HepG2 (cell line): ENCODE results near the gene MFSD6. TPM values are rescaled to one million over a fixed set of nuclear protein-coding genes. Genes with fewer than 3 reads are reported as not detected.

Experiments used
- ATAC-seq: fragments of 200-7000 bp; cut with Tn5 transposase; 3 replicates; pipeline ENCODE4 v1.9.1; 2020; ENCODE audit warnings: mild to moderate bottlenecking, moderate library complexity
- BruUV-seq: library from RNA; stranded (reverse); fragments of 400-500 nt; replicated peaks from 2 replicates; lab custom pipeline; 2021; lab: Mats Ljungman, UMichigan
- CTCF ChIA-PET: fragments of 300-600 bp; formaldehyde crosslinking; extraction: SDS; loops from one replicate; lab custom pipeline; 2021; ENCODE audit warnings: low total read pairs, inconsistent platforms, low intra/inter-chr PET ratio; lab: Yijun Ruan, JAX
- POLR2A ChIA-PET: fragments of 350-600 bp; sonication (Branson Sonifier 250); formaldehyde crosslinking; loops from one replicate; lab custom pipeline; 2020; ENCODE audit warnings: antibody characterized with exemption, inconsistent platforms; lab: Yijun Ruan, JAX
- DNase-seq: peaks from one replicate; pipeline ENCODE4 v3.0.0-alpha.2; 2015; ENCODE audit warnings: low spot score
- FAIRE-seq: peaks from 3 replicates; lab custom pipeline; 2011; peaks lifted over from hg19 to GRCh38; lab: Jason Lieb, UNC
- H2AFZ ChIP-seq: one replicate; pipeline ENCODE4 v1.6.1; 2011; ENCODE audit warnings: low read length, inconsistent platforms
- H3K27ac ChIP-seq: fragments of 300-600 bp; 3 replicates; pipeline ENCODE4 v1.8.0; 2011; ENCODE audit warnings: mixed run types, mild to moderate bottlenecking, mixed read lengths, low read length, inconsistent platforms; ENCODE audit not compliant: insufficient read depth; ENCODE audit errors: extremely low read length
- H3K27me3 ChIP-seq, 2 experiments: fragments of 200-600 bp in 1 of 2; 2 replicates in 1 of 2; 3 replicates in 1 of 2; pipeline versions ENCODE4 v1.6.0 to v1.8.0; 2011; ENCODE audit warnings: low read length in 2 of 2, mild to moderate bottlenecking in 2 of 2, moderate library complexity in 2 of 2, inconsistent platforms in 1 of 2; ENCODE audit not compliant: insufficient read depth in 2 of 2, control insufficient read depth in 1 of 2
- H3K36me3 ChIP-seq, 2 experiments: fragments of 200-600 bp in 1 of 2; replicated peaks in 1 of 2; 2 replicates in 1 of 2; 3 replicates in 1 of 2; pipeline versions ENCODE4 v1.5.1 to v1.8.0; 2011; ENCODE audit warnings: low read length in 2 of 2, inconsistent platforms in 1 of 2; ENCODE audit not compliant: insufficient read depth in 2 of 2, control insufficient read depth in 1 of 2
- H3K4me1 ChIP-seq: 2 replicates; pipeline ENCODE4 v1.5.1; 2012; ENCODE audit warnings: low read length, inconsistent platforms; ENCODE audit not compliant: insufficient read depth
- H3K4me2 ChIP-seq: 2 replicates; pipeline ENCODE4 v1.6.0; 2011; ENCODE audit warnings: low read depth, low read length, inconsistent platforms
- H3K4me3 ChIP-seq, 3 experiments: fragments of 200-600 bp in 1 of 3; sonication (generic), shearing (Covaris generic) in 1 of 3; replicated peaks in 1 of 3; 2 replicates each; pipeline ENCODE4 v1.5.1; 2011 to 2016; ENCODE audit warnings: low read length in 3 of 3, inconsistent platforms in 2 of 3, low read depth in 2 of 3, mild to moderate bottlenecking in 2 of 3, control low read depth in 1 of 3, mixed read lengths in 1 of 3; ENCODE audit not compliant: insufficient read depth in 1 of 3
- H3K79me2 ChIP-seq: one replicate; pipeline ENCODE4 v1.6.1; 2011; ENCODE audit warnings: low read length, inconsistent platforms; ENCODE audit not compliant: insufficient read depth
- H3K9ac ChIP-seq: 2 replicates; pipeline ENCODE4 v1.6.0; 2011; ENCODE audit warnings: mild to moderate bottlenecking, low read depth, low read length, inconsistent platforms; ENCODE audit not compliant: insufficient read depth
- H3K9me3 ChIP-seq: 2 replicates; pipeline ENCODE4 v1.5.1; 2012; ENCODE audit warnings: mild to moderate bottlenecking, low read length
- H4K20me1 ChIP-seq: 2 replicates; pipeline ENCODE4 v1.6.0; 2011; ENCODE audit warnings: inconsistent platforms, mild to moderate bottlenecking, low read length, moderate library complexity; ENCODE audit not compliant: insufficient read depth
- BRD4 ChIP-seq: sonication (generic); formaldehyde crosslinking; IDR thresholded peaks from 2 replicates; pipeline ENCODE4 v1.4.0; 2020; ENCODE audit warnings: missing genetic modification reagents
- GFI1 ChIP-seq: sonication (generic); formaldehyde crosslinking; IDR thresholded peaks from 2 replicates; pipeline ENCODE4 v1.5.0; 2020; ENCODE audit warnings: missing genetic modification reagents, mild to moderate bottlenecking, borderline replicate concordance
- IRF2 ChIP-seq: IDR thresholded peaks from 2 replicates; pipeline ENCODE4 v1.6.1; 2018; ENCODE audit warnings: missing genetic modification reagents, missing compliant biosample characterization
- KLF11 ChIP-seq: IDR thresholded peaks from 2 replicates; pipeline ENCODE4 v1.6.1; 2016; ENCODE audit warnings: missing compliant biosample characterization
- KLF12 ChIP-seq: sonication (generic); formaldehyde crosslinking; IDR thresholded peaks from 2 replicates; pipeline ENCODE4 v1.4.0; 2020; ENCODE audit warnings: missing genetic modification reagents, borderline replicate concordance
- MYNN ChIP-seq: sonication (generic); formaldehyde crosslinking; IDR thresholded peaks from 2 replicates; pipeline ENCODE4 v1.4.0; 2020; ENCODE audit warnings: mild to moderate bottlenecking, low read depth, missing genetic modification reagents
- NCOA1 ChIP-seq: sonication (generic); formaldehyde crosslinking; IDR thresholded peaks from 2 replicates; pipeline ENCODE4 v1.9.0; 2021; ENCODE audit warnings: missing genetic modification reagents
- PHF5A ChIP-seq: IDR thresholded peaks from one replicate; pipeline ENCODE4 v1.6.1; 2018; ENCODE audit warnings: low read depth, missing genetic modification reagents; ENCODE audit not compliant: unreplicated experiment
- ZFP36 ChIP-seq: fragments of 150-350 bp; IDR thresholded peaks from 2 replicates; pipeline ENCODE4 v1.6.1; 2018; ENCODE audit warnings: borderline replicate concordance, low read length, low read depth; ENCODE audit not compliant: partially characterized antibody
- ZKSCAN1 ChIP-seq: fragments of 150-350 bp; IDR thresholded peaks from 2 replicates; pipeline ENCODE4 v1.6.1; 2014; ENCODE audit warnings: low read length
- ZNF20 ChIP-seq: sonication (generic); formaldehyde crosslinking; IDR thresholded peaks from 2 replicates; pipeline ENCODE4 v1.4.0; 2020; ENCODE audit warnings: mild to moderate bottlenecking, moderate library complexity, missing genetic modification reagents
- ZNF33B ChIP-seq: sonication (generic); formaldehyde crosslinking; IDR thresholded peaks from 2 replicates; pipeline ENCODE4 v1.5.1; 2020; ENCODE audit warnings: mild to moderate bottlenecking, missing genetic modification reagents
- ZNF34 ChIP-seq: sonication (generic); formaldehyde crosslinking; IDR thresholded peaks from 2 replicates; pipeline ENCODE4 v1.4.0; 2020; ENCODE audit warnings: mild to moderate bottlenecking, missing genetic modification reagents, borderline replicate concordance
- ZNF367 ChIP-seq: sonication (generic); formaldehyde crosslinking; IDR thresholded peaks from 2 replicates; pipeline ENCODE4 v1.4.0; 2020; ENCODE audit warnings: missing genetic modification reagents, borderline replicate concordance
- ZSCAN21 ChIP-seq: sonication (generic); formaldehyde crosslinking; IDR thresholded peaks from 2 replicates; pipeline ENCODE4 v1.8.0; 2022; ENCODE audit warnings: mild to moderate bottlenecking, missing genetic modification reagents, moderate library complexity, borderline replicate concordance
- WGBS: methylation state at CpG from one replicate; pipeline ENCODE4 v1.1.6; 2017; ENCODE audit warnings: low lambda C conversion rate; 5-methylcytosine and 5-hydroxymethylcytosine counted together
- in situ Hi-C: cut with HindIII; loops from 2 replicates; pipeline ENCODE4 v1.10.0; 2017; ENCODE audit warnings: low pct_unique_long_range_greater_than_20kb; ENCODE audit not compliant: extremely low pct_ligation_motif_present
- intact Hi-C: fragments of 100-400 bp; cut with micrococcal nuclease; formaldehyde crosslinking; loops from one replicate; pipeline ENCODE4 v1.10.0; 2022; ENCODE audit not compliant: unreplicated experiment
- polyA plus RNA-seq, 8 experiments: library from polyadenylated mRNA; depleted of rRNA in 3 of 8; stranded (reverse) in 7 of 8; unstranded in 1 of 8; fragments of >200 nt; fragmentation: Illumina TruSeq in 4 of 8; extraction: Trizol in 4 of 8; gene quantifications; 2 replicates each; pipeline versions ENCODE4 v1.2.1 to v1.2.3, GENCODE V29; 2011 to 2016; ENCODE audit warnings: low read depth in 4 of 8, missing spikeins in 1 of 8, mixed read lengths in 1 of 8; ENCODE audit not compliant: insufficient read depth in 1 of 8
- total RNA-seq, 5 experiments: library from RNA; depleted of rRNA; stranded (reverse); fragments of >200 nt; fragmentation: Illumina TruSeq; extraction: Trizol; gene quantifications; 2 replicates each; pipeline ENCODE4 v1.2.3, GENCODE V29; 2016; ENCODE audit warnings: low read depth in 1 of 5
- TF ChIP-seq, protein P1 (sequence below): sonication (generic); formaldehyde crosslinking; IDR thresholded peaks from 2 replicates; pipeline ENCODE4 v1.9.0; 2021; ENCODE audit warnings: missing genetic modification reagents, mild to moderate bottlenecking, borderline replicate concordance
- TF ChIP-seq, protein P2 (sequence below): sonication (generic); formaldehyde crosslinking; IDR thresholded peaks from 2 replicates; pipeline ENCODE4 v1.5.1; 2020; ENCODE audit warnings: missing genetic modification reagents, mild to moderate bottlenecking, borderline replicate concordance

Gene MFSD6
- total and polyA plus RNA-seq, 2 of the 13 experiments (the other 11 are each of a cell fraction or from before 2014, with no cell fraction given): 0.92 to 1.4 TPM

DNA sequence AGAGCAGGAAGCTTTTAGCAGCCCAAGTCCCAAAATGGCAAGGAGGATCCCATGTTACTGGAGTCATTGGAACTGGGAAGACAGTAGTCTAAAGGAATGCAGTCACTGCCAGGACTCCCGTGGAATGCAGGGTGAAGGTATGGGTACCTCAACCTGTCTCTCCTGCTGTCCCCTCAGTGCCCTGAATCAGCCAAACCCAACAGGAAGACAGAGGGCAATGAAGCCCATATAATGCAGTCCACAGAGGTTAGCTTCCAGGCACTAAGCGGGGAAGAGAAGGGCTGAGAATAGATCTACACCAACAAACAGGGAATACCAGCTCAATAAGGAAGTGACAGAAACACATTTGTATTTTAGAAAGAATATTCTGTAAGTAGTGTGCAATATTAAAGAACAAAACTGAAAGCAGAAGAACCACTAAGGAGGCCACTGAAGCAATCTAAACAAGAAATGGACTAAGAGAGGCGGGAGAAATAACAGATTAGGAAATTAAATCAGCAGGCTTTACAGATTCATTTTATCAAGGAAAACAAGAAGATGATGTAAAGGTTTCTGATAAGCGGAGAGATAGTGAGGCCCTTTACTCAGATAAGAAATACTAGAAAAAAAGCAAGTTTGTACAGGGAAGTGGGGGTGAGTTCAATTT is 118.1 kb downstream of the MFSD6 start:
- DNase-seq (no peak), ATAC-seq (no peak), FAIRE-seq (no peak)
- Histone ChIP-seq H3K36me3 (no peaks in the 10 kb centered on the region; a peak in 1 of 5 replicates), H3K79me2 (no peaks in the 10 kb centered on the region), H3K9ac (no peak overlapping the region), H3K4me3 (no peak overlapping the region), H3K27me3 (no peaks in the 10 kb centered on the region), H3K4me2 (no peak overlapping the region), H3K4me1 (peaks cover 37% of the 10 kb centered on the region), H3K27ac (no peak overlapping the region), H3K9me3 (no peaks in the 10 kb centered on the region), H4K20me1 (no peaks in the 10 kb centered on the region), H2AFZ (no peak overlapping the region)
- in situ Hi-C loops: no loop called here
- no peak for TF ChIP-seq ZNF34 (CRISPR knock-in tag)
- TF ChIP-seq BRD4 (CRISPR knock-in tag): no peak
- BruUV-seq: no TSS peak
- ChIA-PET POLR2A (no interaction called here), CTCF (no interaction called here)
- 96% methylated on average over 4 of the region's 4 CpGs for WGBS
- intact Hi-C loops: no loop called here

DNA sequence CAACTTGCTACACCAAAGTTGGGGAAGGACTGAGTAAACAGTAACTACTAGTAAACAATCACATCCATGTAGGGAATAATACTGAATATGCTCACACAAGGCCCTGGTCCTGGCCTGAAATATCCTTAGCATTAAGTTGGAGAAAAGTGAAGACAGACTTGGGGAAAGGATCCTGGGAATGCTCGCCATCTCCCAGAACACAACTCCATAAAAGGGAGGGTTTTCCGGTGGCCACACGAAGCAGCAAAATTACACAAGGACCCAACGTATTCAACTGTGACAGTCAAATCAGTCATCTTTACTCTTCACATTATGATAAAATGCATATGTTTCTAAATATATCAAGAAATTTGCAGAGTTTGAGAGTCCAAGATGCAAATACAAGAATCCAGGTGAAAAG is 119.1 kb downstream of the MFSD6 start:
- Histone ChIP-seq H3K36me3 (no peaks in the 10 kb centered on the region; a peak in 1 of 5 replicates), H3K9ac (no peak overlapping the region), H3K9me3 (no peaks in the 10 kb centered on the region), H3K4me2 (no peak overlapping the region), H3K4me1 (peaks cover 39% of the 10 kb centered on the region), H3K79me2 (no peaks in the 10 kb centered on the region), H2AFZ (no peak overlapping the region), H4K20me1 (no peaks in the 10 kb centered on the region), H3K4me3 (no peak overlapping the region), H3K27ac (no peak overlapping the region), H3K27me3 (no peaks in the 10 kb centered on the region)
- TF ChIP-seq, protein P1, sequence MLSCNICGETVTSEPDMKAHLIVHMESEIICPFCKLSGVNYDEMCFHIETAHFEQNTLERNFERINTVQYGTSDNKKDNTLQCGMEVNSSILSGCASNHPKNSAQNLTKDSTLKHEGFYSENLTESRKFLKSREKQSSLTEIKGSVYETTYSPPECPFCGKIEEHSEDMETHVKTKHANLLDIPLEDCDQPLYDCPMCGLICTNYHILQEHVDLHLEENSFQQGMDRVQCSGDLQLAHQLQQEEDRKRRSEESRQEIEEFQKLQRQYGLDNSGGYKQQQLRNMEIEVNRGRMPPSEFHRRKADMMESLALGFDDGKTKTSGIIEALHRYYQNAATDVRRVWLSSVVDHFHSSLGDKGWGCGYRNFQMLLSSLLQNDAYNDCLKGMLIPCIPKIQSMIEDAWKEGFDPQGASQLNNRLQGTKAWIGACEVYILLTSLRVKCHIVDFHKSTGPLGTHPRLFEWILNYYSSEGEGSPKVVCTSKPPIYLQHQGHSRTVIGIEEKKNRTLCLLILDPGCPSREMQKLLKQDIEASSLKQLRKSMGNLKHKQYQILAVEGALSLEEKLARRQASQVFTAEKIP (CRISPR knock-in tag): no peak
- TF ChIP-seq ZNF20 (CRISPR knock-in tag) (no peak), MYNN (CRISPR knock-in tag) (no peak), ZSCAN21 (CRISPR knock-in tag) (no peak), KLF12 (no peak), ZKSCAN1 (no peak), ZNF367 (CRISPR knock-in tag) (no peak), ZNF33B (CRISPR knock-in tag) (no peak), ZFP36 (no peak), IRF2 (CRISPR knock-in tag) (no peak), PHF5A (CRISPR knock-in tag) (no peak), GFI1 (CRISPR knock-in tag) (no peak), NCOA1 (no peak), KLF11 (CRISPR knock-in tag) (no peak)
- TF ChIP-seq, protein P2, sequence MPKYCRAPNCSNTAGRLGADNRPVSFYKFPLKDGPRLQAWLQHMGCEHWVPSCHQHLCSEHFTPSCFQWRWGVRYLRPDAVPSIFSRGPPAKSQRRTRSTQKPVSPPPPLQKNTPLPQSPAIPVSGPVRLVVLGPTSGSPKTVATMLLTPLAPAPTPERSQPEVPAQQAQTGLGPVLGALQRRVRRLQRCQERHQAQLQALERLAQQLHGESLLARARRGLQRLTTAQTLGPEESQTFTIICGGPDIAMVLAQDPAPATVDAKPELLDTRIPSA (CRISPR knock-in tag): no peak
- POLR2A ChIA-PET: no interaction called here
- FAIRE-seq: no peak
- DNase-seq: no peak
- no peak for ATAC-seq
- in situ Hi-C loops (no loop called here), intact Hi-C loops (no loop called here)
- CTCF ChIA-PET: no interaction called here
- BruUV-seq: no TSS peak
- WGBS: 98% methylated on average over 4 of the region's 4 CpGs
